GM12873 (cell line): ENCODE results near the gene BCKDHB.

Experiments
- TF ChIP-seq, protein P1 (sequence below): IDR thresholded peaks from 2 replicates; pipeline ENCODE4 v1.5.1; 2012; ENCODE audit warnings: low read depth, mild to moderate bottlenecking, moderate library complexity, low read length, control low read depth; ENCODE audit not compliant: insufficient read depth; ENCODE audit errors: missing control alignments

BCKDHB gene

DNA sequence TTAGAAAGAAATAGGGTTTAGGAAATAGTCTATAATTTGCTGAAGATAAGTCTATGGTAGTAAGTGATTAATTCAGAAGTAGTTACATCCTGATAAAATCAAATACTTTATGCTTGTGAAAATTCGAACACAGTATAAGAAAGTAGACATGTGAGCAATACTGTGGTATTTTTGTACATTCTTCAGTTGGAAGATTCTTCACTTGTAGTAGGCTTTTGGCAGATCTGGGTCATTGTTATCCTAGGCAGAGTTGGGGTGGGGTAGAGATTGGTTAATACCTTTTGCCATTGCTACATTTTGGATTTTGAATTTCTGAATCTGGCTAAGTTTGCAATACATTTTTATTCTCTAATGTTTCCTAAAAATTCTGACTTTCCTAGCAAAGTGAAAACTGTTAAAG lies 197.5 kb downstream of the BCKDHB start:
- TF ChIP-seq, protein P1, sequence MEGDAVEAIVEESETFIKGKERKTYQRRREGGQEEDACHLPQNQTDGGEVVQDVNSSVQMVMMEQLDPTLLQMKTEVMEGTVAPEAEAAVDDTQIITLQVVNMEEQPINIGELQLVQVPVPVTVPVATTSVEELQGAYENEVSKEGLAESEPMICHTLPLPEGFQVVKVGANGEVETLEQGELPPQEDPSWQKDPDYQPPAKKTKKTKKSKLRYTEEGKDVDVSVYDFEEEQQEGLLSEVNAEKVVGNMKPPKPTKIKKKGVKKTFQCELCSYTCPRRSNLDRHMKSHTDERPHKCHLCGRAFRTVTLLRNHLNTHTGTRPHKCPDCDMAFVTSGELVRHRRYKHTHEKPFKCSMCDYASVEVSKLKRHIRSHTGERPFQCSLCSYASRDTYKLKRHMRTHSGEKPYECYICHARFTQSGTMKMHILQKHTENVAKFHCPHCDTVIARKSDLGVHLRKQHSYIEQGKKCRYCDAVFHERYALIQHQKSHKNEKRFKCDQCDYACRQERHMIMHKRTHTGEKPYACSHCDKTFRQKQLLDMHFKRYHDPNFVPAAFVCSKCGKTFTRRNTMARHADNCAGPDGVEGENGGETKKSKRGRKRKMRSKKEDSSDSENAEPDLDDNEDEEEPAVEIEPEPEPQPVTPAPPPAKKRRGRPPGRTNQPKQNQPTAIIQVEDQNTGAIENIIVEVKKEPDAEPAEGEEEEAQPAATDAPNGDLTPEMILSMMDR = no peak

DNA sequence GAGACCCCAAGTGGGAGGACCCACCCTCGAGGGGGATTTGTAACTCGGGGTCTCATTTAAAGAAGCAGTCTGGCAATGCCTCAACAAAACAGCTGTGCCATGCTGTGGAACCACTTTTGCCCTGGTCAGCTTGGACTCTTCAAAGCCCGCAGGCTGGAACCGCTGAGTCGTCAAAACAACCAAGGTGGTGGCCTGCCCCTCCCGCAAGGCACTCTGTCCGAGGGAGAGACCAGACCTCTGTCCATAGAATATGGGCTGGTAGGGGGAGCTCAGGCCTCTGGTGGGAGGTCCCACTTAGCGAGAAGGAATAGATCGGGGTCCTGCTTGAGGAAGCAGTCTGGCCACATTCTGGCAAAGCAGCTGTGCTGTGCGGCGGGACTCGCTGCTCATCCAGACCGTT lies 208.1 kb downstream of the BCKDHB start:
- TF ChIP-seq, protein P1 = no peak

DNA sequence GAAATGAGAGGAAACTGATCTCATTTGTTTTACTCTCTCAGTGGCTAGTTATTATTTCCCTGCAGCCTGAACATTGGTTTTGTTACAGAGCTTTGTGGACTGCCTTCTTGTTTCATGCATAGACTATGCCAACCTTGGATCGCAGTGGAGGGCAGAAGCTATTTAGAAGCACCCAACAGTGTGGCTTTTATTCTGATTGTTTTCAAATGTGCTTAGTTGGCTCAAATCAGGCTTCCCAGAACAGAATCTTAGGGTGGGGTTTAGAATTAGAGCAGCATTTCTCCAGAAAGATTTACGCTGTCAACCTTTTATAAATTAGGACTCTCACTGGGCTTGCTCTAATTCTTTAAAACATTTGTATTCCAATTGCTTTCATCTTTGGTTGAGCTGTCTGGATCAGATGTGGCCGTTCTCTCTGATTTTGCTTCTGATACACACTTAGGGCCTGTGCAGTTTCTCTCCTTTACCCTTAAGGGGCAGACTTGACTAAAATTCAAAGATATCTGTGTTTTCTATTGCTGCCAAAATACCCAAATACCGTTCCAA lies 210.3 kb downstream of the BCKDHB start:
- TF ChIP-seq, protein P1 = no peak

DNA sequence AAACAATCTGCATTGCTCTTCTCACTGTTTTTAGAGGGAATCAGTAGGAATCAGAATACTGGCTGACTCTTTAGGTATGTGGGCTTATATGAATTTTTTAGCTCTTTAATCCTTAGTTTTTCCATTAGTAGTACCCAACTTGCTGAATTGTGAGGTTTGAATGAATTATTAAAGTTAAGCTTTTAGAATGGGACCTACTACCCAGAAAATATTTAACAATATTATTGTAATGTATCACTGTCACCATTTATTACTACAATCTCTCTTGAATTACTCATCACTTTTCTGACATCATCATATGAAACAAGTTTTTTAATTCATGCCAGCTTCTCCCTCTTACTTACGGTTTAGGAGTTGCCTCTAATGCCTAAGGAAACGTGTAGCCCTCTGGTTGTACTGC lies 212.7 kb downstream of the BCKDHB start:
- TF ChIP-seq, protein P1 = no peak

DNA sequence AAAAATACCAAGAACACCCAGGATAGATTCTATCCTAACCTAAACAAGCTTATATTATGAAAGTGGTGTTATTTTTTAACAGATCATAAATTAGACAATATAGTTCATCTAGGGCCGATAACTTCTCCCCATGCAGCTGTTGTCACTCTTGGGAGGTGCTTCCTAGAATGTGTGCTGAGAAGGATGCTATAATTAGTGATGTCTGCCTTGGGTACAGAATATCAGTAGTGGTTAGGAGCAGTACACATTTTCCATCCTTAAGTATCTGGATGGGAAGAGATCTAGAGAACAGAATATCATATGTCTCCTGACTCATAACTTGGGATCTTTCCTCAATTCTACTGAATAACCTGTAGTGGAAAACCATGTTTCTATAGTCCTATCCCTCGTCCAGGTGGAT lies 214.5 kb downstream of the BCKDHB start:
- TF ChIP-seq, protein P1 = no peak

DNA sequence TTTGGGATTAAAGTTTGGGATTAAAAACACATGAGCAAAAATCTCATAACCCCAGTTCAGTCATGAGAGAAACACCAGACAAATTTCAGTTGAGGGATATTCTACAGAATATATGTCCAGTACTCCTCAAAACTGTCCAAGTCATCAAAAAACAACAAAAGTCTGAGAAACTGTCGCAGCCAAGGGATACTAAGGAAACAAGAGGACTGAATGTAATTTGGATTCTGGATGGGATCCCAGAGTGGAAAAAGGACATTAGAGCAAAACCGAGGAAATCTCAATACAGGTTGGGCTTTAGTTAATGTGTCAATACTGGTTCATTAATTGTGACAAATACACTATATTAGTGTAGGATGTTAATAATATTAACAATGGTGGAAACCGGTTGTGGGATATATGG lies 219.3 kb downstream of the BCKDHB start:
- TF ChIP-seq, protein P1 = no peak

DNA sequence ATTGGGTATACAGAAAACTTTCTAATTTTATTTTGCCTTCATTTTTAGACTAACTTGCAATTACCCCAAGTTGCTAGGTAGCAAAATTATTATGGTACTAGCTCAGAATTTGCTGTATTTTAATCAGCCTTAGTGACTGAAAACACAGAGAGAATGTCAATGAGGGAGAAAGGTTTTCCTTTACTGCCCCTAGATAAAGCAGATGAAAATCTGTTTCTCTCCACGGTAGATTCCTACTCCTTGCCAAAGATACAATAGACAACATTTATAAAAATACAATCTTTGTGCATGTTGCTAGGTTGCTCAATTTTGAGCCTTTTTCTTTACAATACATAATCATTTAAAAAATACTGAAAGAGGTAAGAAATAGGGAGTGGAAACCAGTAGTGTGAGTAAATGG lies 222.2 kb downstream of the BCKDHB start:
- TF ChIP-seq, protein P1 = no peak

DNA sequence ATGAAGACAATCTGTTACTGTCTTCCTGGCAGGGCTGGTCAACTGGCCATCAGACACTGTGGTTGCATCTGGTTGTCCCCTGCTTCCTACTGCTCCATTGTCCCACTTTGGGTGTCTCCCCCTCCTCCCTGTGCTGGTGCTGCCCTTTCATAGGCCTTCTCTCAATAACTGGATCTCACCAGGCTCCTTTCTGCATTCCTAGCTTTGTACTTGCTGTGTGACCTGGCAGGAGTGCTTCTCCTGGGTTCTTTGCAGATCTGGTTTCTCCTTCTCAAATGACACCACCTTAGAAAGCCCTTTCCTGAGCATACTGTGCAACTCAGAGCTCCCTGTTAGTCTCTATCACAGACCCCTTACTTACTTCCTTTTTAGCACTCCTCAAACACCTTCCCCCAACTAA lies 223.0 kb downstream of the BCKDHB start:
- TF ChIP-seq, protein P1 = no peak
